Neural cell (in vitro differentiated cells): ENCODE measurements around the gene COBL. TPM values are rescaled to one million over a fixed set of nuclear protein-coding genes. Genes with fewer than 3 reads are reported as not detected.

Source experiments
- H2AFZ ChIP-seq: fragments of 200-600, 300-800 bp; sonication (generic), shearing (Covaris generic); 2 replicates; pipeline ENCODE4 v1.6.0; 2014; ENCODE audit warnings: low read depth, mild to moderate bottlenecking, antibody characterized with exemption, low read length, moderate library complexity
- H3F3A ChIP-seq: fragments of 200-600 bp; shearing (Covaris generic); 2 replicates; pipeline ENCODE4 v1.6.1; 2016; ENCODE audit warnings: mild to moderate bottlenecking, moderate library complexity, mixed read lengths, antibody characterized with exemption, low read length; ENCODE audit not compliant: insufficient read depth, poor library complexity, severe bottlenecking
- H3K27ac ChIP-seq: fragments of 200-600, 300-800 bp; sonication (generic), shearing (Covaris generic); 2 replicates; pipeline ENCODE4 v1.5.1; 2014; ENCODE audit warnings: mild to moderate bottlenecking, low read length, moderate library complexity
- H3K27me3 ChIP-seq: fragments of 300-800, 200-600 bp; sonication (generic), shearing (Covaris generic); 2 replicates; pipeline ENCODE4 v1.6.0; 2014; ENCODE audit warnings: mild to moderate bottlenecking, low read depth, low read length, moderate library complexity; ENCODE audit not compliant: insufficient read depth
- H3K36me3 ChIP-seq: fragments of 300-800, 200-600 bp; sonication (generic), shearing (Covaris generic); 2 replicates; pipeline ENCODE4 v1.5.1; 2014; ENCODE audit warnings: mild to moderate bottlenecking, antibody characterized with exemption, low read length, moderate library complexity; ENCODE audit not compliant: insufficient read depth
- H3K4me2 ChIP-seq: fragments of 300-800, 200-600 bp; sonication (generic), shearing (Covaris generic); 2 replicates; pipeline ENCODE4 v1.6.0; 2014; ENCODE audit warnings: mild to moderate bottlenecking, low read length
- H3K4me3 ChIP-seq: fragments of 300-800, 200-600 bp; sonication (generic), shearing (Covaris generic); 2 replicates; pipeline ENCODE4 v1.5.1; 2014; ENCODE audit warnings: mild to moderate bottlenecking, low read length, moderate library complexity
- H3K79me2 ChIP-seq: fragments of 200-600 bp; shearing (Covaris generic); replicated peaks from 2 replicates; pipeline ENCODE4 v1.6.0; 2014; ENCODE audit warnings: mild to moderate bottlenecking, low read length, moderate library complexity; ENCODE audit not compliant: insufficient read depth
- H3K9ac ChIP-seq: fragments of 300-800, 200-600 bp; sonication (generic), shearing (Covaris generic); 2 replicates; pipeline ENCODE4 v1.6.1; 2016; ENCODE audit warnings: mild to moderate bottlenecking, low read length, mixed read lengths
- H3K9me2 ChIP-seq: fragments of 200-600 bp; shearing (Covaris generic); 2 replicates; pipeline ENCODE4 v1.6.1; 2016; ENCODE audit warnings: mild to moderate bottlenecking, low read length, mixed read lengths; ENCODE audit not compliant: insufficient read depth
- H3K9me3 ChIP-seq: fragments of 200-600, 300-800 bp; sonication (generic), shearing (Covaris generic); 2 replicates; pipeline ENCODE4 v1.6.1; 2016; ENCODE audit warnings: mild to moderate bottlenecking, mixed run types, low read length, moderate library complexity, mixed read lengths
- H4K20me1 ChIP-seq: fragments of 200-600 bp; shearing (Covaris generic); 2 replicates; pipeline ENCODE4 v1.6.1; 2016; ENCODE audit warnings: mild to moderate bottlenecking, mixed run types; ENCODE audit not compliant: insufficient read depth
- CTCF ChIP-seq: fragments of 450-650 bp; IDR thresholded peaks from 2 replicates; pipeline ENCODE4 v1.5.1; 2014; ENCODE audit warnings: antibody characterized with exemption, mild to moderate bottlenecking, moderate library complexity; ENCODE audit not compliant: poor library complexity, severe bottlenecking
- EP300 ChIP-seq: fragments of 450-650 bp; conservative IDR thresholded peaks from 2 replicates; pipeline ENCODE4 v1.6.1; 2014; ENCODE audit warnings: antibody characterized with exemption, mild to moderate bottlenecking, moderate library complexity; ENCODE audit not compliant: poor library complexity, severe bottlenecking
- EZH2 ChIP-seq: fragments of 200-600, 300-800 bp; shearing (Covaris generic), sonication (generic); IDR thresholded peaks from 2 replicates; pipeline ENCODE4 v1.6.1; 2014; ENCODE audit warnings: antibody characterized with exemption, low read length, borderline replicate concordance, mild to moderate bottlenecking; ENCODE audit not compliant: insufficient read depth, poor library complexity, severe bottlenecking
- MXI1 ChIP-seq: fragments of 450-650 bp; conservative IDR thresholded peaks from 2 replicates; pipeline ENCODE4 v1.6.1; 2014; ENCODE audit warnings: antibody characterized with exemption, mild to moderate bottlenecking; ENCODE audit not compliant: poor library complexity, severe bottlenecking
- POLR2AphosphoS5 ChIP-seq: IDR thresholded peaks from 2 replicates; pipeline ENCODE4 v1.6.1; 2012
- RAD21 ChIP-seq: fragments of 450-650 bp; conservative IDR thresholded peaks from 2 replicates; pipeline ENCODE4 v1.6.1; 2014; ENCODE audit warnings: antibody characterized with exemption, mild to moderate bottlenecking, moderate library complexity
- REST ChIP-seq: IDR thresholded peaks from 2 replicates; pipeline ENCODE4 v1.6.1; 2012; ENCODE audit warnings: borderline replicate concordance
- SMC3 ChIP-seq: fragments of 450-650 bp; conservative IDR thresholded peaks from 2 replicates; pipeline ENCODE4 v1.6.1; 2014; ENCODE audit warnings: antibody characterized with exemption, mild to moderate bottlenecking, moderate library complexity; ENCODE audit not compliant: poor library complexity
- polyA plus RNA-seq: library from polyadenylated mRNA; depleted of rRNA; stranded (reverse); fragments of >200 nt; gene quantifications from 2 replicates; pipeline ENCODE4 v1.2.3, GENCODE V29; 2014

The COBL gene
- polyA plus RNA-seq, 1 donor from 2014 or later: 0.12 TPM

DNA sequence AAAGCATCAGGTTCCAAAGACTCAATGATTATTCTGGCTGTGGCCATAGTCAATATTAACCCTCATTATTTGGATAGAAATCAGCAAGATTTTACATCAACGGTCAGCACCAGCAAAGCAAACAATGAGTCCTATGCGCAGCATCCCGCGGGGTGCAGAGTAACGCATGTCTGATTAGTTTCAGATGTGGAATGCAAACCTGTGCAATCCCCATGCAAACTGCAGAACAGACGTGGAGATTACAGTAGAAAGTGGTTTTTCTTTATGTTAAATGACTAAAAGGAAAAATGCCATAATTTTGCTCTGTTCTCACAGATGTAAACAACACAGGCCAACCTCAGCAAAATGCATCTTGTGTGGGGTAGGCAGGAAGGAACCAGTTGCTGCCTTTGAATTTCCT is 275.8 kb downstream of the COBL start (continued):
- no peak for TF ChIP-seq RAD21

DNA sequence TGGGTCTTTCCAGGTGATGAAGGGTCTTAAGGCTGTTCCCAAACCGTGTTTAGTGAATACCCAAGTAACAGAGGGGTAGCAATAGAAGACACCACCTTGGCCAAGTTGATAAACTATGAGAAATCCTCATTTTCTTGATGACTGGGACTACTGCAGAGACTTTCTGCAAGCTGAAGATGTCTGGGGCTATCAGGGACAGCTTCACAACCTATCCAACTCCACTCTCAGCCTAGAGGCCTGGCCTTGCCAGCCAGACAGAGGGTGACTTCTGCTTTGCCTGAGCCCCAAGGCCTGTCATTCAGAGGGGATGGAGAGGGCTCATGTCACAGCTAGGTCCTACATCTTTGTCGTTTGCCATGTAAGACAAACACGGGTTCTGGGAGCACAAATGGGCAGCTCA is 278.0 kb downstream of the COBL start:
- no peaks in the 10 kb centered on the region for H3K9me3 ChIP-seq
- no peak overlapping the region for H2AFZ ChIP-seq
- no peak overlapping the region for H3K4me2 ChIP-seq
- H3K36me3 ChIP-seq: no peaks in the 10 kb centered on the region
- H3K27ac ChIP-seq: no peak overlapping the region
- no peaks in the 10 kb centered on the region for H3F3A ChIP-seq
- no peaks in the 10 kb centered on the region for H4K20me1 ChIP-seq
- no peak overlapping the region for H3K9ac ChIP-seq
- H3K4me3 ChIP-seq: no peak overlapping the region
- no peak for TF ChIP-seq REST
- no peak for TF ChIP-seq POLR2AphosphoS5
- TF ChIP-seq MXI1: no peak
- TF ChIP-seq EZH2: no peak
- no peaks in the 10 kb centered on the region for H3K27me3 ChIP-seq
- H3K9me2 ChIP-seq: no peaks in the 10 kb centered on the region
- H3K79me2 ChIP-seq: no peaks in the 10 kb centered on the region

- TF ChIP-seq EP300: no peak
- TF ChIP-seq REST: no peak
- no peak for TF ChIP-seq CTCF
- no peak for TF ChIP-seq RAD21
- no peak for TF ChIP-seq SMC3
- no peak overlapping the region for H2AFZ ChIP-seq
- no peak overlapping the region for H3K4me2 ChIP-seq
- no peaks in the 10 kb centered on the region for H3K9me2 ChIP-seq
- H3K27me3 ChIP-seq: no peaks in the 10 kb centered on the region
- no peak overlapping the region for H3K9ac ChIP-seq
- no peaks in the 10 kb centered on the region for H4K20me1 ChIP-seq
- H3K9me3 ChIP-seq: no peaks in the 10 kb centered on the region
- no peaks in the 10 kb centered on the region for H3K79me2 ChIP-seq
- no peak overlapping the region for H3K27ac ChIP-seq
- no peaks in the 10 kb centered on the region for H3K36me3 ChIP-seq
- H3F3A ChIP-seq: no peaks in the 10 kb centered on the region
- H3K4me3 ChIP-seq: no peak overlapping the region
These were observed 280.9 kb downstream of the COBL start for GRCh38 chr7:51035716-51036115.
